Fibroblast of mammary gland (primary cell): ENCODE measurements around the gene RAP2A.

Source experiments
- DNase-seq: peaks from one replicate; pipeline ENCODE4 v3.0.0-alpha.2; 2010; ENCODE audit warnings: low read depth
- H3K4me3 ChIP-seq: 2 replicates; pipeline ENCODE4 v1.5.1; 2011; ENCODE audit warnings: low read depth, mild to moderate bottlenecking, low read length, moderate library complexity; ENCODE audit not compliant: control insufficient read depth
- TF ChIP-seq, protein P1 (sequence below): conservative IDR thresholded peaks from 2 replicates; pipeline ENCODE4 v1.5.1; 2011; ENCODE audit warnings: low read depth, low read length, inconsistent platforms; ENCODE audit not compliant: control insufficient read depth, insufficient read depth

Gene RAP2A

DNA sequence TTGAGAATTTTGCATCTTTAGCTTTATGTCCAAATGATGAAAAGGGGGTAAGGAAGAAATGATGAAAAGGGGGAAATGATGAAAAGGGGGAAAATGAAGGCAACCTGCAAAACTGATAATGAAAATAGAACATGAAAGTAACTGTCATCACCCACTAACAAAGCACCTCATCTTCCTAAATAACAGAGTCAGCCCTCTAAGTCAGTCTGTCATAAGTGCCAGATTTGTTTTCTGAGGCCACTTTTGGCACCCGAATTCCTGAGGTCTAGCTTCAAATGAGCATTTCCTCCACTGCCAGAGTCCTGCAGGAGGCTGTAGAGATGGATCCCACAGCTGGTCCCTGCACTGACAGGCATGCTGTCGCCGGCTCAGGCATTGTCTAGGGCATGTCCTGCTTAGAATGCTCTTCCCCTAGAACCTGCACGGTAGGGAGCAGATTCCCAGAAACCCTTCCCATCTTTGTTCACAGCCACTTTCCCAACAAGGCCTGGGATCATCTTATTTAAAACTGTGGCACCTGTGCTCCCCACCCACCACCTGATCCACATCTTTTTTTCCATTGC lies 25.3 kb downstream of the RAP2A start:
- DNase-seq = no peak
- TF ChIP-seq, protein P1, sequence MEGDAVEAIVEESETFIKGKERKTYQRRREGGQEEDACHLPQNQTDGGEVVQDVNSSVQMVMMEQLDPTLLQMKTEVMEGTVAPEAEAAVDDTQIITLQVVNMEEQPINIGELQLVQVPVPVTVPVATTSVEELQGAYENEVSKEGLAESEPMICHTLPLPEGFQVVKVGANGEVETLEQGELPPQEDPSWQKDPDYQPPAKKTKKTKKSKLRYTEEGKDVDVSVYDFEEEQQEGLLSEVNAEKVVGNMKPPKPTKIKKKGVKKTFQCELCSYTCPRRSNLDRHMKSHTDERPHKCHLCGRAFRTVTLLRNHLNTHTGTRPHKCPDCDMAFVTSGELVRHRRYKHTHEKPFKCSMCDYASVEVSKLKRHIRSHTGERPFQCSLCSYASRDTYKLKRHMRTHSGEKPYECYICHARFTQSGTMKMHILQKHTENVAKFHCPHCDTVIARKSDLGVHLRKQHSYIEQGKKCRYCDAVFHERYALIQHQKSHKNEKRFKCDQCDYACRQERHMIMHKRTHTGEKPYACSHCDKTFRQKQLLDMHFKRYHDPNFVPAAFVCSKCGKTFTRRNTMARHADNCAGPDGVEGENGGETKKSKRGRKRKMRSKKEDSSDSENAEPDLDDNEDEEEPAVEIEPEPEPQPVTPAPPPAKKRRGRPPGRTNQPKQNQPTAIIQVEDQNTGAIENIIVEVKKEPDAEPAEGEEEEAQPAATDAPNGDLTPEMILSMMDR = no peak
- H3K4me3 ChIP-seq = no peak overlapping the region

DNA sequence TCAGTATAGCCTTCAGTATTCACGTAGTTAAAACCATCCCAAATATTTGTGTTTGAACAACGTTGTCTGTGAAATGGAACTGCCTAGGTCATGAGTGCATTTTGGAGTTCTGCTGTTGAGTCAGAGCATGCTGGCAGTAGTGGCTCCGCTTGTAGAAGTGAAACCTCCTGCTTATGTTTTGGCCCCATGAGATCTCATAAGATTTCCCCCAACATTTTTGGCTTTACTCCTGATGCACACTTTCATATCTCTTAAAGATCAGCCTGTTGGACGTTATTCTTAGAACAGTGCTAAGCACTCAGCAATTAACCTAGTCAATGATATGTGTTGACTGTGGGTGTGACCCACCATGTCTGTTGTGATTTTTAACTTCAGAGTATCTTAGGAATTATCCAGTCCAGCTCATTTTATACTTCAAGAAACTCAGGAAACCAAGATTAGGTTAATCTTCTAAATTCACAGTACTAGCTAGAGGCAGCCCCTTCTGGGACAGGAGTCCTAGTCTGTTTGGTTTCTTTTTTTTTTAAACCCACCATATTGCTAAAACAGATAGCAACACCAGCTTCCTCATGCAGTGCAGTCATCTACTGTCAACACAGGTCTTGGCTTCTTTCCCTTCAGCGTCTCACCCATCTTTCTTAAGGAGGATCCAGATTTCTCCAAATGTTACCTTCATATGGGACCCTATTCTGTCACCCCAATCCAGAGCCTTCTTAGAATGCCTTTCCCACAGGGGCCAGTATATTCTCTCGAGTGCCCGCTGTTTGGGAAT lies 26.2 kb downstream of the RAP2A start:
- TF ChIP-seq, protein P1 = no peak
- no peak overlapping the region for H3K4me3 ChIP-seq
- peak; percentile 59 for DNase-seq

DNA sequence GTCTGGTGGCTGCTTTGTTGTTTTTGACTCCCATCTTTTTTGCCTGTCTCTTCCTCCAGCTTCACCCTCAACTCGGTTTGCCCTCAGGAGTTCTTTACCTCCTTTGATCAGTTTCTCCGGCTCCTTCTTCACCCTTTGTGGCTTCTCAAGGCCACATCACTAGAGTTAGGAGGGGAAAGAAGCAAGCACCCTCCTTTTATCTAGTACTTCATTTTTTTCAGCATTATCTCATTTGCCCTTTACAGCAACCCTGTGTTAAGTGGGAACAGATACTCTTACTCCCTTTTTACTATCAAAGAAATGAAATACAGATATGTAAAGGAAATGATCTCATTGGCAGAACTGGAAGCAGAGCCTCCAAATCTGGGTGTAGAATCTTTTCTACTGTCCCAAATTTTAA lies 26.9 kb downstream of the RAP2A start:
- DNase-seq = no peak
- TF ChIP-seq, protein P1 = no peak
- no peak overlapping the region for H3K4me3 ChIP-seq

DNA sequence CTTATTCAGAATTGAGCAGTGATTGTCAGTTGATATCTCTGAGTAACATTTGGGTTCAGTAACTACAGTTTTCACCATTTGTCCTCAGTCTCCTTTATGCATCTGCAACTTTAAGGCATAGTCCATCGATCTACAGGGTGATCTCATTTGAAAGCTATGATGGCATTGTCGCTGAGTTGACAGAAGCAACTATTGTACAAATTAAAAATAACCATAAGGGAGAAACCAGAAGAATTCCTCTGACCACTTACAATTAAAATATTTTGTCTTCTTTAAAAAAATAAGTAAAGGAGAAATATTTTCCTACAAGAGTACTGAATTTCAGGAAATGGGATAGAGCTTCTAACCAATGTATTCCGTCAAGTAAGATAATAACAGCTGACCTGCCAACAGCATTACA lies 30.6 kb downstream of the RAP2A start:
- TF ChIP-seq, protein P1 = no peak
- H3K4me3 ChIP-seq = no peak overlapping the region
- DNase-seq = no peak

DNA sequence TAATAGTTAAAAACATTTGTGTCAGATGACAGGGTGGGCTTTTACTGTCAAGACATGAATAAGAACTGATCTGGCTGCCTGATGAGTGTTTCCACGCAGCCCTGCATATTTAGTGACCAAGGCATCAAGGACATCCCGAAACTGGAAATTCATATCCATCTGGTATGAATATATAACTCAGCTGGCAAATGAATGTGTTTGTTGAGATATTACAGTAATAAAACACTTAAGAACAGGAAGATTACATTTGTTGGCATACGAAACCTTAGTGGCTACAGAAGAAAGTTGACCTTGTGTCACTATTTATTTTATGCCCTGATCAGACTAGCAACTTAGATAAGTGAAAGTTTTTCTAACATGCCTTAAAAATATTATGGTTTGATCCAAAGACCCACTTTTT lies 32.8 kb downstream of the RAP2A start:
- H3K4me3 ChIP-seq = no peak overlapping the region
- TF ChIP-seq, protein P1 = no peak
- DNase-seq = no peak

DNA sequence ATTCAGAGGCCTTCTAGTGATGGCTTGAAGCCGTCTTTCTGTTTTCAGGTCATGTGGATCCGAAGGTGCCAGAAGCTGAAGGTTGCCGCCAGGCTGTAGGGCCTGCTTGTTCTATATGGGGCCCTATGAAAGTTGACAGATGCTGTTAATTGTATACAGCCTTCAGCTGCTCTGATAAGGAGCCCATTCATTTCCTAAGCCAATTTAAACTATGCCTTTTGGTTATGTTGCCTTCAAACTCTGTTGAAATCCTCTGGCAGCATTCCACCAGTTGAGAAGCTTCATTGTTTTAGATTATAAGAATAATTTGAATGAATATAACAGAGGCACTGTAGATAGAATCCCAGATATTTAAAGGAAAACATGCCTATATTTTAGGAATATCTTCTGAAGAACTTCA lies 34.4 kb downstream of the RAP2A start:
- H3K4me3 ChIP-seq = no peak overlapping the region
- TF ChIP-seq, protein P1 = no peak
- DNase-seq = peak; percentile 17
